IPS-18a (cell line): ENCODE measurements around the gene CFAP90.

Experiments used
- H3K27ac ChIP-seq: one replicate; pipeline ENCODE4 v1.5.1; 2013; ENCODE audit warnings: low read length
- H3K27me3 ChIP-seq: one replicate; pipeline ENCODE4 v1.6.1; 2013; ENCODE audit warnings: mild to moderate bottlenecking, low read length; ENCODE audit not compliant: control insufficient read depth, insufficient read depth
- H3K36me3 ChIP-seq: one replicate; pipeline ENCODE4 v1.6.1; 2013; ENCODE audit warnings: low read depth, low read length; ENCODE audit not compliant: control insufficient read depth
- H3K4me1 ChIP-seq: one replicate; pipeline ENCODE4 v1.6.1; 2013; ENCODE audit warnings: low read depth, low read length; ENCODE audit not compliant: control insufficient read depth
- H3K4me3 ChIP-seq: one replicate; pipeline ENCODE4 v1.5.1; 2013; ENCODE audit warnings: low read length
- H3K9ac ChIP-seq: one replicate; pipeline ENCODE4 v1.6.1; 2013; ENCODE audit warnings: mild to moderate bottlenecking, low read length, moderate library complexity
- H3K9me3 ChIP-seq: one replicate; pipeline ENCODE4 v1.6.1; 2013; ENCODE audit warnings: low read depth, low read length; ENCODE audit not compliant: control insufficient read depth

Gene CFAP90

GRCh38 chr5:7794311-7794710 lies 56.6 kb downstream of the CFAP90 start:
- peaks cover 21% of the 10 kb centered on the region for H3K4me1 ChIP-seq
- H3K27ac ChIP-seq = peak overlapping the region; percentile 10
- no peaks in the 10 kb centered on the region for H3K27me3 ChIP-seq
- H3K9me3 ChIP-seq = no peaks in the 10 kb centered on the region
- no peaks in the 10 kb centered on the region for H3K36me3 ChIP-seq
- no peak overlapping the region for H3K9ac ChIP-seq
- H3K4me3 ChIP-seq = no peak overlapping the region

- Histone ChIP-seq H3K27ac (no peak overlapping the region), H3K36me3 (no peaks in the 10 kb centered on the region), H3K9ac (no peak overlapping the region), H3K27me3 (no peaks in the 10 kb centered on the region), H3K4me1 (peaks cover 21% of the 10 kb centered on the region), H3K4me3 (no peak overlapping the region), H3K9me3 (no peaks in the 10 kb centered on the region)
Observed at GRCh38 chr5:7793895-7794294, 57.0 kb downstream of the CFAP90 start.

- no peak overlapping the region for H3K27ac ChIP-seq
- no peak overlapping the region for H3K9ac ChIP-seq
- H3K9me3 ChIP-seq = no peaks in the 10 kb centered on the region
- H3K27me3 ChIP-seq = no peaks in the 10 kb centered on the region
- H3K36me3 ChIP-seq = no peaks in the 10 kb centered on the region
- peaks cover 21% of the 10 kb centered on the region for H3K4me1 ChIP-seq
- no peak overlapping the region for H3K4me3 ChIP-seq
Observed at GRCh38 chr5:7789567-7789966, 61.4 kb downstream of the CFAP90 start.

- H3K9me3 ChIP-seq = no peaks in the 10 kb centered on the region
- peaks cover 21% of the 10 kb centered on the region for H3K4me1 ChIP-seq
- H3K4me3 ChIP-seq = no peak overlapping the region
- H3K27ac ChIP-seq = no peak overlapping the region
- H3K27me3 ChIP-seq = no peaks in the 10 kb centered on the region
- no peaks in the 10 kb centered on the region for H3K36me3 ChIP-seq
- H3K9ac ChIP-seq = no peak overlapping the region
Observed at GRCh38 chr5:7787770-7788169, 63.2 kb downstream of the CFAP90 start.

- Histone ChIP-seq H3K36me3 (no peaks in the 10 kb centered on the region), H3K4me3 (no peak overlapping the region), H3K9me3 (no peaks in the 10 kb centered on the region), H3K27ac (no peak overlapping the region), H3K27me3 (no peaks in the 10 kb centered on the region), H3K4me1 (peaks cover 16% of the 10 kb centered on the region), H3K9ac (no peak overlapping the region)
Observed at GRCh38 chr5:7784683-7785380, 66.1 kb downstream of the CFAP90 start.

- H3K27ac ChIP-seq = no peak overlapping the region
- no peak overlapping the region for H3K4me3 ChIP-seq
- peaks cover 16% of the 10 kb centered on the region for H3K4me1 ChIP-seq
- no peaks in the 10 kb centered on the region for H3K27me3 ChIP-seq
- no peaks in the 10 kb centered on the region for H3K9me3 ChIP-seq
- no peak overlapping the region for H3K9ac ChIP-seq
- no peaks in the 10 kb centered on the region for H3K36me3 ChIP-seq
Observed at GRCh38 chr5:7781899-7782298, 69.0 kb downstream of the CFAP90 start.
